HG02840 (cell line): ENCODE measurements around the gene BICDL1.
"Not testable (repeated sequence)": the region's sequence is repeated elsewhere in the genome, so short reads cannot be mapped to it uniquely, and the experiment has no call there.

Experiments
- ATAC-seq: cut with Tn5 transposase; IDR thresholded peaks from one replicate; pipeline ENCODE4 v1.9.1; 2021; ENCODE audit warnings: mild to moderate bottlenecking, moderate library complexity, moderate number of reproducible peaks; ENCODE audit not compliant: unreplicated experiment, low FRiP score

Gene BICDL1, protein sequence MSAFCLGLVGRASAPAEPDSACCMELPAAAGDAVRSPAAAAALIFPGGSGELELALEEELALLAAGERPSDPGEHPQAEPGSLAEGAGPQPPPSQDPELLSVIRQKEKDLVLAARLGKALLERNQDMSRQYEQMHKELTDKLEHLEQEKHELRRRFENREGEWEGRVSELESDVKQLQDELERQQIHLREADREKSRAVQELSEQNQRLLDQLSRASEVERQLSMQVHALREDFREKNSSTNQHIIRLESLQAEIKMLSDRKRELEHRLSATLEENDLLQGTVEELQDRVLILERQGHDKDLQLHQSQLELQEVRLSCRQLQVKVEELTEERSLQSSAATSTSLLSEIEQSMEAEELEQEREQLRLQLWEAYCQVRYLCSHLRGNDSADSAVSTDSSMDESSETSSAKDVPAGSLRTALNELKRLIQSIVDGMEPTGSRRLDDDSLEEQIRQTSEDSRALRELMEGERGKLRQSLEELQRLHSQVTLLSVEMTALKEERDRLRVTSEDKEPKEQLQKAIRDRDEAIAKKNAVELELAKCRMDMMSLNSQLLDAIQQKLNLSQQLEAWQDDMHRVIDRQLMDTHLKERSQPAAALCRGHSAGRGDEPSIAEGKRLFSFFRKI

DNA sequence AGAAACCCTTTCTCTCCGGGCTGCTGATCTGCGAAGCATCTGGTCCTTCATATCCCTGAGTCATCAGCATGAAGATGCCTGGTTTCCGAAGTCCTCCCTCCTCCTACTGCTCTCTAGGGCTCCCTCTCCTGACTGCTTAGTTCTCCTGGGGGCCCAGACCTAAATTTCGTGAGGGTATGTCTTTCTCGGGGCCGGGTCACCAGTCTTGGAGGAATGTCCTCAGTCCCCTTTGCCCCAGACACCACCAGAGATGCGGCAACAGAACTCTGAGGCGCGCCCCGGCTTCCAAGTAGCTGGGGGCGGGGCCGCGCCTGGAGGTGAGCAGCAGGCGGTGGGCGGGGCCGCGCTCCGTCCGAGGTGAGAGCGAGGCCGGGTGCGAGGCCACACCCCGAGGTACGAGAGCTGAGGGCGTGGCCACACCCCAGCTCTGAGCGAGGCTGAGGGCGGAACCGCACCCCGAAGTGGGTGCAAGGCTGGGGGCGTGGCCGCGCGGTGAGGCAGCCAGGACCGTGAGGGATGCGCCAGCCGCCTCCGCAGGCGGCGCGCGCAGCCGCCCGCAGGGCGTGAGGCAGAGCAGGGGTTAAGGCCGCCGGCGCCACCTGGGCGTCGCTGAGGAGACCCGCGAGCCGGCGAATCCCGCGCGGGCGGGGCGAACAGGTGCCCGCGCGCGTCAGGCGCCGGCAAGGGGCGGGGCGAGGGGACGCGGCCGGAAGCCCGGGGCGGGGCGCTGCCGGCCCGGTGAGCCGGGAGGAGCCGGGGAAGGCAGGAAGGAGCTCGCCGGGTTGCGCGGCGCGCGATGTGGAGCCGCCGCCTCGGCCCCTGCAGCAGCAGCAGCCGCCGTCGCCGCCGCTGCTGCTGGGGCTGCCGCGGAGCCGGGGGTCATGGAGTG lies at the start of gene BICDL1:
BICDL1 (plus strand) TSS at position 765 of the 889 bp plus-strand sequence. CDS start 633 bp downstream, outside the sequence.
- ATAC-seq: peak; percentile 81

DNA sequence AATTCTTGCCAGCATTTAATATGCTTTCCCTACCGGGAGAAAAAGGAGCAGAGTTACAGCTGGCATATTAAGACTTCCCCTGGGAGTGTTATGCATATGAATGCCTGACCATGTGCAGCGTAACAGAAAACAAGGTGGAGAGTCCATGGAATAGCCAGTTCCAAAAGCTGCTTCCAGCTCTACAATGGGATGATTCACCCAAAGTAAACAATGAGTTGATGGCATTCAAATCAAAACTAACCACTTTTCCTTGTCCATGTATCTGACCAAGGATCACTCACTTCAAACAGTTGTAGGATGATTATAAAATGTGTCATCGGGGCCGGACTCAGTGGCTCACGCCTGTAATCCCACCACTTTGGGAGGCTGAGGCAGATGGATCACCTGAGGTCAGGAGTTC lies 48.1 kb upstream of the BICDL1 start:
- ATAC-seq: no peak

DNA sequence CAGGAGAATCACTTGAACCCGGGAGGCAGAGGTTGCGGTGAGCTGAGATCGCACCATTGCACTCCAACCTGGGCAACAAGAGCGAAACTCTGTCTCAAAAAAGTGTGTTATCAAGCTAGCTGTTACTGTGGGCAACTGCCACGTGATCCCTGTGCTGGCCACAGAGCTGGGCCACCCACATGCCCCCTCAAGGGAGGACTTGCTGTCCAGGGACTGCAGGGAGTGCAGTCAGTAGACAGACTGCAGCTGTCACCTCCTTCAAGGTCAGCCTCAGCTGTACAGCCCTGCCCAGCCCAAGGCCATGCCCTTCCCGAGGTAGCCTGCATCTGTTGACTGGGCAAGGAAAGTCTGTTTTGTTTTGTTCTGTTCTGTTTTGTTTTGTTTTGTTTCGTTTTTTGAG lies 46.6 kb upstream of the BICDL1 start:
- no peak for ATAC-seq

GRCh38 chr12:119946213-119946612 lies 42.8 kb upstream of the BICDL1 start:
- ATAC-seq: no peak

DNA sequence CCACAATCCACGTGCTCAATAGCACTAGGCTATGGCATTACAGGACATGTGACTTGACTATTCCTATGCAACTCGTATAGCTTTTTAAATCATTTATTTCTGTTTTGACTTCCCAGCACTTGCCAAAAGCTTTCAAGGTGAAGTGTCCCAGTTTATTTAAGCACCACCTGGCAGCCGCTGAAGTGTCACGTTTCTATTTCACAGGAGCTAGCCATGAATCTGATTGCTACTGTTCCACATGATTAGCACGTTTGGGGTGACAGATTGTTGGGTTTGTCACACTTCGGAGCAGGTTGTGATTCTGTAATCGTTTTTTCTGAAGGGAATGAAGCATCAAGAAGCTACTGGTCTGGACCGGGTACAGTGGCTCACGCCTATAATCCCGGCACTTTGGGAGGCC lies 39.9 kb upstream of the BICDL1 start:
- no peak for ATAC-seq

GRCh38 chr12:119949594-119949993 lies 39.4 kb upstream of the BICDL1 start:
- no peak for ATAC-seq

- ATAC-seq: no peak
These were observed 33.0 kb upstream of the BICDL1 start for GRCh38 chr12:119956047-119956446.

DNA sequence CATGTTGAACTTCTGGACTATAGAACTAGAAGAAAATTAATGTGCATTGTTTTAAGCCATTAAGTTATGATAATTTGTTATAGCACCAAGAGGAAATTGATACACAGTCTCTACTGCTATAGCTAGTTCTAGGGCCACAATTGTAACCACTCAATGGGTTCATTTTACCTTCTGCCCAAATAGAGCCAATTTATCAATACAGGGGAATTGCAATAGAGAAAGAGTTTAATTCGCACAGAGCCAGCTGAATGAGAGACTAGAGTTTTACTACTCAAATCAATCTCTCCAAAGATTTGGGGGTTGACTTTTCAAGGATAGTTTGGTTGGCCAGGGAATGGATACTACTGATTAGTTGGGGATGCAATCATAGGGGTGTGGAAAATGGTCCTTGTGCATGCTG lies 31.9 kb upstream of the BICDL1 start:
- ATAC-seq: no peak

- ATAC-seq: no peak
These were observed 29.6 kb upstream of the BICDL1 start for GRCh38 chr12:119959435-119959834.

DNA sequence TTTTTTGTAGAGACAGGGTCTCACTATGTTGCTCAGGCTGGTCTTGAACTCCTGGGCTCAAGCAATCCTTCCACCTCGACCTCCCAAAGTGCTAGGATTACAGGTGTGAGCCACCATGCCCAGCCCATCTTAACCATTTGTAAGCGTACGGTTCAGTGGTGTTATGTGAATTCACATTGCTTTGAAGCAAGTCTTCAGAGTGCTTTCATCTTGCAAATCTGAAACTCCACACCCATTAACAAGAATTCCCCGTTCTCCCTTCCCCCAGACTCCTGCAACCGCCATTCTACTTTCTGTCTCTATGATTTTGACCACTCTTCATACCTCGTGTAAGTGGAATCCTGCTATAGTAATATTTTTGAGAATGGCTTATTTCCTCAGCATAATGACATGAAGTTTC lies 24.9 kb upstream of the BICDL1 start:
- ATAC-seq: no peak

DNA sequence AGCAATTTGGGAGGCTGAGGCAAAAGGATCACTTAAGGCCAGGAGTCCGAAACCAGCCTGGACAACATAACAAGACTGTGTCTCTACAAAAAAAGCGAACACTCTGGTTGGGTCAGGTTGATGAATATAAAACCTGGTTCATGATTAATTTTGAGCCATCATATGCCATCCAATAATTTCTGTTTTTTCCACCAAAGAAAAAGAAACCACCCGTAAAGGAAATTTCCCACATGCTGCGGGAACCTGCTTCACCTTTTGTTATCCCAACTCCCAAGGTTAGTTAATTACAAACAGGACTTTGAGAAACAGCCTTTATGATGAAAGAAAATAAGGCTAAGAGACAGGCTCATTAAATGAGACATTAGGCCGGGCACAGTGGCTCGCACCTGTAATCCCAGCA lies 24.1 kb upstream of the BICDL1 start:
- ATAC-seq: no peak

GRCh38 chr12:119980242-119980641 lies 8.8 kb upstream of the BICDL1 start:
- no peak for ATAC-seq

- ATAC-seq: not testable (repeated sequence)
These were observed 8.3 kb upstream of the BICDL1 start for GRCh38 chr12:119980702-119981101.

GRCh38 chr12:119989361-119989730 lies 310 bp downstream of the BICDL1 start:
- peak; percentile 16 for ATAC-seq

DNA sequence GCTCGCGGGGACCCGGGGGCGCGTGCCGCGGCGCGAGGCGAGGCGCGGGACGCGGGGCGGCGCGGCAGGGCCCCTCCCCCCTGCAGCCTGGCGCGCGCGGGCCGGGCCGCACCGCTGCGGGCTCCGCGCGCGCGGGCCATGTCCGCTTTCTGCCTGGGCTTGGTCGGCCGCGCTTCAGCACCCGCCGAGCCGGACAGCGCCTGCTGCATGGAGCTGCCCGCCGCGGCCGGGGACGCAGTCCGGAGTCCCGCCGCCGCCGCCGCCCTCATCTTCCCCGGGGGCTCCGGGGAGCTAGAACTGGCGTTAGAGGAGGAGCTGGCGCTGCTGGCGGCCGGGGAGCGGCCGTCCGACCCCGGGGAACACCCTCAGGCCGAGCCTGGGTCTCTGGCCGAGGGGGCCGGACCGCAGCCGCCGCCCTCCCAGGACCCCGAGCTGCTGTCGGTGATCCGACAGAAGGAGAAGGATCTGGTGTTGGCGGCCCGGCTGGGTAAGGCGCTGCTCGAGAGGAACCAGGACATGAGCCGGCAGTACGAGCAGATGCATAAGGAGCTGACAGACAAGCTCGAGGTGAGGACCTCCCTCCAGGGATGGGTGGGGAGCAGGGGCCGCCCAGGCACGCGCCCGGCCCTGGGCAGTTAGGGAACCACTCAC lies 820 bp downstream of the BICDL1 start:
- peak; percentile 32 for ATAC-seq

DNA sequence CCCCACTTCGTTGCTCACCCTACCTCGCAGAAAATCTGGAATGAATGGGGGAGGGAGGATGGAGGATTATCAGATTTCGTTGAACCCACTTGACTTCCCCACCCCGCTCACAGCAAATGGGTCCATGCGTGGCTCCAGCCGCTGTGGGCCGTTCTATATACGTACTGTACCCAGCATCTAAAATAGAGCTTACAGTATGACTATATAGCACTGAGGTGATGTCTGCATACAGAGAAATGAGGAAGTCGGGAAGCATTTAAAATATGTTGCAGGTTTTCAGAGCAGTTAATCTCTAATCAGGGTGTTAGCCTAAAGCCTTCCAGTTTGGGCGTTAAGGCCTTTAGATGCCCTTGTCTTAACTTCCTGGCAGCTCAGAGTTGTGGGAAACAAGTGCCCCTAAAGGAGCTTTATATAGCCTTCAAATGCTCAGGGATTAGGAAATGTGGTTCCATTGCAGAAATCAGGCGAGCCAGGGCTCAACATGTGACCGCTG lies 1.4 kb downstream of the BICDL1 start:
- ATAC-seq: no peak

- no peak for ATAC-seq
These were observed 3.2 kb downstream of the BICDL1 start for GRCh38 chr12:119992129-119992705.

- ATAC-seq: no peak
These were observed 6.0 kb downstream of the BICDL1 start for GRCh38 chr12:119994892-119995658.

- ATAC-seq: no peak
These were observed 7.4 kb downstream of the BICDL1 start for GRCh38 chr12:119996417-119996816.
